ENCODE results near the gene GGPS1.

DNA sequence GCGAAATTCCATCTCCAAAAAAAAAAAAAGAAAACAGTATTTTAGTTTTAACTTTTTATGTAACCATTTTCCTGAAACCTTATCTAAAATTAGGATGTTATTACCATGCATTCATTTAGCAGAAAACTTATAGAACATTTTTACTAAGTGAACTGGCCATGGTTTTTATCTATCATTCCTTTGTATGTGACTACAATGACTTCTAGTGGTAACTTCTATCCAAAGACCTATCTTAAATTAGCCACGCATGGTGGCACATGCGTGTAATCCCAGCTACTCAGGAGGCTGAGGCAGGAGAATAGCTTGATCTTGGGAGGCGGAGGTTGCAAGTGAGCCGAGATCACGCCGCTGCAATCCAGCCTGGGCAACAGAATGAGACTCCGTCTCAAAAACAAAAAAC, 11.4 kb downstream of the GGPS1 start:
- TF ChIP-seq POLR2A (IDR thresholded peaks at IDR 0.05) (no peak), CTCF (IDR thresholded peaks at IDR 0.05) (no peak)
